K562 (cell line): ENCODE results near the gene ADCYAP1R1. TPM values are rescaled to one million over a fixed set of nuclear protein-coding genes. Genes with fewer than 3 reads are reported as not detected.

Experiments
- ATAC-seq: fragments of 200-7000 bp; cut with Tn5 transposase; 3 replicates; pipeline ENCODE4 v1.9.1; 2020; ENCODE audit warnings: moderate library complexity
- BruUV-seq: library from RNA; stranded (reverse); fragments of 400-500 nt; replicated peaks from 2 replicates; lab custom pipeline; 2021; lab: Mats Ljungman, UMichigan
- CTCF ChIA-PET: fragments of 300-600 bp; formaldehyde crosslinking; extraction: SDS; loops from one replicate; lab custom pipeline; 2021; ENCODE audit warnings: low intra/inter-chr PET ratio; lab: Yijun Ruan, JAX
- POLR2A ChIA-PET: fragments of 300-600, 350-650 bp; sonication (Branson Sonifier 250); formaldehyde crosslinking; extraction: SDS; loops from one replicate; lab custom pipeline; 2021; ENCODE audit warnings: antibody characterized with exemption, inconsistent platforms; lab: Yijun Ruan, JAX
- DNase-seq, 4 experiments: peaks; one replicate each; pipeline versions ENCODE4 v3.0.0 to v3.0.0-alpha.2; 2011 to 2018; ENCODE audit warnings: low spot score in 3 of 4, mixed read lengths in 3 of 4; ENCODE audit errors: extremely low read depth in 1 of 4
- FAIRE-seq: peaks from 2 replicates; lab custom pipeline; 2011; peaks lifted over from hg19 to GRCh38; lab: Jason Lieb, UNC
- H2AFZ ChIP-seq: 2 replicates; pipeline ENCODE4 v1.6.0; 2011; ENCODE audit warnings: low read depth, low read length, control low read depth, inconsistent platforms
- H3K27ac ChIP-seq: fragments of 200-600 bp; 3 replicates; pipeline ENCODE4 v1.8.0; 2011; ENCODE audit warnings: low read depth, mild to moderate bottlenecking, control low read depth, inconsistent platforms, low read length, moderate library complexity, mixed read lengths; ENCODE audit errors: extremely low read depth
- H3K27me3 ChIP-seq, 2 experiments: fragments of 300-600 bp in 1 of 2; 2 replicates in 1 of 2; 3 replicates in 1 of 2; pipeline versions ENCODE4 v1.6.0 to v1.8.0; 2011; ENCODE audit warnings: inconsistent platforms in 2 of 2, low read length in 2 of 2, mild to moderate bottlenecking in 1 of 2, mixed read lengths in 1 of 2, moderate library complexity in 1 of 2; ENCODE audit not compliant: control insufficient read depth in 2 of 2, insufficient read depth in 2 of 2
- H3K36me3 ChIP-seq: fragments of 300-600 bp; 3 replicates; pipeline ENCODE4 v1.8.0; 2011; ENCODE audit warnings: mild to moderate bottlenecking, low read length, inconsistent platforms; ENCODE audit not compliant: control insufficient read depth, insufficient read depth
- H3K4me1 ChIP-seq, 2 experiments: fragments of 200-600 bp in 1 of 2; replicated peaks in 1 of 2; 2 replicates in 1 of 2; 3 replicates in 1 of 2; pipeline versions ENCODE4 v1.5.1 to v1.8.0; 2011; ENCODE audit warnings: inconsistent platforms in 2 of 2, low read length in 2 of 2, mild to moderate bottlenecking in 1 of 2, mixed read lengths in 1 of 2, moderate library complexity in 1 of 2; ENCODE audit not compliant: control insufficient read depth in 2 of 2, insufficient read depth in 2 of 2
- H3K4me2 ChIP-seq: 2 replicates; pipeline ENCODE4 v1.6.1; 2011; ENCODE audit warnings: low read length, control low read depth, inconsistent platforms, mixed read lengths; ENCODE audit not compliant: insufficient read depth
- H3K4me3 ChIP-seq: fragments of 200-600 bp; sonication (generic), shearing (Covaris generic); 2 replicates; pipeline ENCODE4 v1.5.1; 2016; ENCODE audit warnings: control low read depth, inconsistent platforms
- H3K79me2 ChIP-seq: fragments of 200-600 bp; 3 replicates; pipeline ENCODE4 v1.8.0; 2011; ENCODE audit warnings: low read length, inconsistent platforms; ENCODE audit not compliant: control insufficient read depth, insufficient read depth
- H3K9ac ChIP-seq, 2 experiments: 2 replicates each; pipeline versions ENCODE4 v1.6.0 to v1.6.1; 2011; ENCODE audit warnings: low read depth in 2 of 2, low read length in 2 of 2, control low read depth in 1 of 2, inconsistent platforms in 1 of 2, mild to moderate bottlenecking in 1 of 2, mixed read lengths in 1 of 2; ENCODE audit not compliant: insufficient read depth in 1 of 2
- H3K9me1 ChIP-seq: one replicate; pipeline ENCODE4 v1.6.0; 2011; ENCODE audit warnings: inconsistent platforms, mild to moderate bottlenecking, low read length, moderate library complexity; ENCODE audit not compliant: control insufficient read depth, insufficient read depth
- H3K9me3 ChIP-seq: replicated peaks from 2 replicates; pipeline ENCODE4 v1.5.1; 2011; ENCODE audit warnings: low read depth, low read length, inconsistent platforms; ENCODE audit not compliant: control insufficient read depth, insufficient read depth
- H4K20me1 ChIP-seq: replicated peaks from 2 replicates; pipeline ENCODE4 v1.6.1; 2011; ENCODE audit warnings: low read length, inconsistent platforms, mixed read lengths; ENCODE audit not compliant: control insufficient read depth, insufficient read depth
- BACH1 ChIP-seq: fragments of 200-800 bp; sonication (Bioruptor generic); IDR thresholded peaks from 2 replicates; pipeline ENCODE4 v1.6.1; 2016; ENCODE audit warnings: missing genetic modification characterization, missing compliant biosample characterization
- CBFB ChIP-seq: sonication (generic); formaldehyde crosslinking; IDR thresholded peaks from 2 replicates; pipeline ENCODE4 v1.4.0; 2020; ENCODE audit warnings: mild to moderate bottlenecking, missing genetic modification reagents
- ELK3 ChIP-seq: fragments of 450-650 bp; formaldehyde crosslinking; IDR thresholded peaks from 2 replicates; pipeline ENCODE4 v1.4.0; 2020; ENCODE audit warnings: mild to moderate bottlenecking
- GABPB2 ChIP-seq: fragments of 250-450 bp; sonication (Bioruptor Pico); conservative IDR thresholded peaks from 2 replicates; pipeline ENCODE4 v1.5.1; 2021; ENCODE audit warnings: mild to moderate bottlenecking
- HMGXB4 ChIP-seq: sonication (generic); formaldehyde crosslinking; IDR thresholded peaks from 2 replicates; pipeline ENCODE4 v1.8.1; 2023; ENCODE audit warnings: mild to moderate bottlenecking, missing genetic modification reagents
- MTF1 ChIP-seq: fragments of 250-450 bp; sonication (Bioruptor Pico); IDR thresholded peaks from 2 replicates; pipeline ENCODE4 v1.9.0; 2021; ENCODE audit warnings: moderate library complexity, mild to moderate bottlenecking, inconsistent platforms, borderline replicate concordance
- OTX1 ChIP-seq: fragments of 450-650 bp; formaldehyde crosslinking; IDR thresholded peaks from 2 replicates; pipeline ENCODE4 v1.4.0; 2022; ENCODE audit warnings: mild to moderate bottlenecking
- RB1 ChIP-seq: fragments of 450-650 bp; IDR thresholded peaks from 2 replicates; pipeline ENCODE4 v1.6.1; 2017; ENCODE audit warnings: low read depth, mild to moderate bottlenecking
- TBL1XR1 ChIP-seq, 2 experiments: IDR thresholded peaks; 2 replicates each; pipeline ENCODE4 v1.6.1; 2012; ENCODE audit warnings: improper control_type of control experiment in 2 of 2, low read length in 2 of 2, mild to moderate bottlenecking in 1 of 2
- ZBTB8A ChIP-seq: fragments of 450-650 bp; IDR thresholded peaks from 2 replicates; pipeline ENCODE4 v1.6.1; 2018; ENCODE audit warnings: mild to moderate bottlenecking, moderate library complexity; ENCODE audit not compliant: partially characterized antibody
- ZNF224 ChIP-seq: sonication (generic); formaldehyde crosslinking; IDR thresholded peaks from 2 replicates; pipeline ENCODE4 v1.8.0; 2022; ENCODE audit warnings: mild to moderate bottlenecking, missing genetic modification reagents
- ZNF778 ChIP-seq: fragments of 450-650 bp; formaldehyde crosslinking; IDR thresholded peaks from 2 replicates; pipeline ENCODE4 v1.4.0; 2020; ENCODE audit warnings: mild to moderate bottlenecking, moderate library complexity
- WGBS: fragments of 100-300 bp; shearing (Covaris generic); methylation state at CpG from one replicate; pipeline ENCODE4 v1.1.6; 2016; ENCODE audit warnings: low coverage, mixed read lengths; ENCODE audit not compliant: insufficient coverage; ENCODE audit errors: missing lambda C conversion rate; 5-methylcytosine and 5-hydroxymethylcytosine counted together
- in situ Hi-C: fragments of 300-500 bp; cut with MboI; formaldehyde crosslinking; loops from 4 replicates; pipeline ENCODE4 v1.15.0; 2018; ENCODE audit warnings: inconsistent platforms, mixed read lengths
- intact Hi-C: fragments of 100-400 bp; cut with micrococcal nuclease; formaldehyde crosslinking; loops from 2 replicates; pipeline ENCODE4 v1.14.2; 2022
- polyA plus RNA-seq, 8 experiments: library from polyadenylated mRNA; depleted of rRNA in 4 of 8; stranded (reverse) in 5 of 8; unstranded in 3 of 8; fragments of >200 nt; fragmentation: Nextera tagmentation in 2 of 8; fragmentation: Illumina TruSeq in 1 of 8; extraction: Ambion mirVana in 2 of 8; extraction: Trizol in 1 of 8; gene quantifications; 2 replicates each; pipeline versions ENCODE4 v1.2.1 to v1.2.3, GENCODE V29; 2011 to 2014; ENCODE audit warnings: inconsistent platforms in 1 of 8, missing spikeins in 1 of 8
- total RNA-seq, 7 experiments: library from RNA; depleted of rRNA in 6 of 7; stranded (reverse); fragments of >200 nt in 6 of 7; fragmentation: Illumina TruSeq in 2 of 7; extraction: Trizol in 2 of 7; gene quantifications; 2 replicates each; pipeline versions ENCODE4 v1.2.1 to v1.2.3, GENCODE V29; 2011 to 2021; ENCODE audit warnings: low replicate concordance in 1 of 7

ADCYAP1R1 gene
- total and polyA plus RNA-seq, 9 of the 15 experiments (the other 6 are each of a cell fraction or from before 2014, with no cell fraction given): 0.03 to 0.07 TPM; not detected in 7

GRCh38 chr7:31093282-31093681 is 41.2 kb downstream of the ADCYAP1R1 start:
- no peaks in the 10 kb centered on the region for H3K9me3 ChIP-seq
- no peak overlapping the region for H3K9ac ChIP-seq
- H3K27me3 ChIP-seq: peaks cover 2 to 26% of the 10 kb centered on the region in 2 experiments; a peak in 3 of 5 replicates
- DNase-seq (no peak), FAIRE-seq (no peak), ATAC-seq (no peak)
- intact Hi-C loops: no loop called here
- in situ Hi-C loops: no loop called here
- 0% methylated on average over 3 of the region's 3 CpGs for WGBS
- no peak overlapping the region for H3K27ac ChIP-seq
- H4K20me1 ChIP-seq: no peaks in the 10 kb centered on the region
- ChIA-PET POLR2A (no interaction called here), CTCF (no interaction called here)
- H3K4me1 ChIP-seq: no peaks in the 10 kb centered on the region
- no peaks in the 10 kb centered on the region for H3K79me2 ChIP-seq
- no peak overlapping the region for H3K4me3 ChIP-seq
- no peaks in the 10 kb centered on the region for H3K36me3 ChIP-seq
- no peaks in the 10 kb centered on the region for H3K9me1 ChIP-seq
- BruUV-seq: no TSS peak
- no peak overlapping the region for H2AFZ ChIP-seq
- TF ChIP-seq TBL1XR1 (IDR thresholded peaks at IDR 0.05; ENCODE audit: low read length in 2 of 2) (no peak), RB1 (no peak), ZNF224 (no peak), ZBTB8A (no peak), ZNF778 (no peak), OTX1 (CRISPR knock-in tag) (no peak), CBFB (CRISPR knock-in tag) (no peak), BACH1 (no peak), ELK3 (no peak), HMGXB4 (CRISPR knock-in tag) (no peak), GABPB2 (CRISPR knock-in tag) (no peak), MTF1 (no peak)
- no peak overlapping the region for H3K4me2 ChIP-seq
